HEK293T (cell line): Measurements from ENCODE around the gene TMEM95.

ENCODE experiments used
- CTBP1 ChIP-seq: fragments of 450-650 bp; IDR thresholded peaks from 2 replicates; pipeline ENCODE4 v1.6.1; 2016; ENCODE audit warnings: borderline replicate concordance
- ELF4 ChIP-seq: fragments of 450-650 bp; IDR thresholded peaks from 2 replicates; pipeline ENCODE4 v1.6.1; 2017; ENCODE audit warnings: antibody characterized with exemption
- HDGF ChIP-seq: fragments of 450-650 bp; IDR thresholded peaks from 2 replicates; pipeline ENCODE4 v1.6.1; 2017; ENCODE audit warnings: antibody characterized with exemption, borderline replicate concordance
- LEF1 ChIP-seq: fragments of 450-650 bp; IDR thresholded peaks from 2 replicates; pipeline ENCODE4 v1.6.1; 2017; ENCODE audit warnings: mild to moderate bottlenecking, borderline replicate concordance
- NFRKB ChIP-seq: fragments of 450-650 bp; IDR thresholded peaks from 2 replicates; pipeline ENCODE4 v1.6.1; 2016; ENCODE audit warnings: mild to moderate bottlenecking, moderate library complexity
- ZNF384 ChIP-seq: fragments of 450-650 bp; IDR thresholded peaks from 2 replicates; pipeline ENCODE4 v1.6.1; 2016

DNA sequence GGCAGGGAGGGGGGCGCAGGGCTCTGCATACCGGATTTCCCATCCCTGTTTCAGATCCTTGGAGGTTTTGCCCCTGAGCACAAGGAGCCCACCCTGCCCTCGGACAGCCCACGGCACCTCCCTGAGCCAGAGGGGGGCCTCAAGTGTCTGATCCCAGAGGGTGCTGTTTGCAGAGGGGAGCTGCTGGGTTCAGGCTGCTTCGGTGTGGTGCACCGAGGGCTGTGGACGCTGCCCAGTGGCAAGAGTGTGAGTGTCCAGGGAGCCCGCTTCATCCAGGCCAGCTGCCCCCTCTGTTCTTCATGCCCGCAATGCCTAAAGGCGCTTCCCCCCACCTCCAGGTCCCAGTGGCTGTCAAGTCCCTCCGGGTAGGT is 28.4 kb downstream of the TMEM95 start:
- TF ChIP-seq ELF4 (no peak), LEF1 (no peak), CTBP1 (no peak), ZNF384 (no peak), HDGF (no peak), NFRKB (no peak)
